ENCODE measurements around the gene CTU2.

Gene CTU2

GRCh38 chr16:88714420-88715302 lies 8.4 kb downstream of the CTU2 start:
- DNase-seq (ENCODE audit: low read depth in 2 of 2): no peak

- no peak for DNase-seq (ENCODE audit: low read depth in 2 of 2)
Measured at GRCh38 chr16:88715312-88716190, 9.2 kb downstream of the CTU2 start.

GRCh38 chr16:88716201-88716600 lies 9.9 kb downstream of the CTU2 start:
- DNase-seq (ENCODE audit: low read depth in 2 of 2): no peak

- DNase-seq (ENCODE audit: low read depth in 2 of 2): no peak
Measured at GRCh38 chr16:88716601-88717001, 10.3 kb downstream of the CTU2 start.

GRCh38 chr16:88718178-88718577 lies 11.9 kb downstream of the CTU2 start:
- no peak for DNase-seq (ENCODE audit: low read depth in 2 of 2)

- no peak for DNase-seq (ENCODE audit: low read depth in 2 of 2)
Measured at GRCh38 chr16:88719267-88719932, 13.1 kb downstream of the CTU2 start.

GRCh38 chr16:88719933-88720296 lies 13.6 kb downstream of the CTU2 start:
- no peak for DNase-seq (ENCODE audit: low read depth in 2 of 2)

GRCh38 chr16:88720396-88720970 lies 14.2 kb downstream of the CTU2 start:
- DNase-seq (ENCODE audit: low read depth in 2 of 2): no peak

- no peak for DNase-seq (ENCODE audit: low read depth in 2 of 2)
Measured at GRCh38 chr16:88721236-88721635, 14.9 kb downstream of the CTU2 start.

- no peak for DNase-seq (ENCODE audit: low read depth in 2 of 2)
Measured at GRCh38 chr16:88721815-88722755, 15.8 kb downstream of the CTU2 start.

GRCh38 chr16:88722784-88723506 lies 16.6 kb downstream of the CTU2 start:
- no peak for DNase-seq (ENCODE audit: low read depth in 2 of 2)

- DNase-seq (ENCODE audit: low read depth in 2 of 2): no peak
Measured at GRCh38 chr16:88723507-88723887, 17.2 kb downstream of the CTU2 start.

GRCh38 chr16:88723911-88724310 lies 17.6 kb downstream of the CTU2 start:
- DNase-seq (ENCODE audit: low read depth in 2 of 2): no peak

GRCh38 chr16:88724855-88725555 lies 18.7 kb downstream of the CTU2 start:
- DNase-seq (ENCODE audit: low read depth in 2 of 2): no peak

GRCh38 chr16:88725609-88726407 lies 19.5 kb downstream of the CTU2 start:
- no peak for DNase-seq (ENCODE audit: low read depth in 2 of 2)

GRCh38 chr16:88726408-88726749 lies 20.1 kb downstream of the CTU2 start:
- no peak for DNase-seq (ENCODE audit: low read depth in 2 of 2)

- no peak for DNase-seq (ENCODE audit: low read depth in 2 of 2)
Measured at GRCh38 chr16:88726981-88727380, 20.7 kb downstream of the CTU2 start.

- DNase-seq (ENCODE audit: low read depth in 2 of 2): no peak
Measured at GRCh38 chr16:88727871-88728270, 21.6 kb downstream of the CTU2 start.

Measured in stimulated activated CD8-positive, alpha-beta memory T cell treated with anti-CD3 and anti-CD28 coated beads, Interleukin-7, amount 100 ng/mL, for 4 hours (primary cell).